Ramos (cell line): ENCODE measurements around the gene PRDX6.

Experiments
- in situ Hi-C: fragments of 300-500 bp; cut with MboI; formaldehyde crosslinking; loops from one replicate; pipeline ENCODE4 v1.14.3; 2022; ENCODE audit warnings: low sequenced_read_pairs; ENCODE audit not compliant: unreplicated experiment

The PRDX6 gene

GRCh38 chr1:173477286-173478093, at the start of gene PRDX6:
Gene PRDX6 (plus strand): TSS chr1:173477335. CDS start chr1:173477398, 63 bp downstream.
- in situ Hi-C loops = no loop called here

- in situ Hi-C loops = loop anchor here (10.0 kb wide), 1 partner anchor 385 kb away; no protein-coding TSS in a partner anchor
Measured at GRCh38 chr1:173429471-173430402, 47.4 kb upstream of the PRDX6 start.

GRCh38 chr1:173430677-173431303, 46.3 kb upstream of the PRDX6 start:
- in situ Hi-C loops = loop anchor here (10.0 kb wide), 1 partner anchor 384 kb away; no protein-coding TSS in a partner anchor

GRCh38 chr1:173431304-173432045, 45.7 kb upstream of the PRDX6 start:
- in situ Hi-C loops = loop anchor here (10.0 kb wide), 1 partner anchor 383 kb away; no protein-coding TSS in a partner anchor

DNA sequence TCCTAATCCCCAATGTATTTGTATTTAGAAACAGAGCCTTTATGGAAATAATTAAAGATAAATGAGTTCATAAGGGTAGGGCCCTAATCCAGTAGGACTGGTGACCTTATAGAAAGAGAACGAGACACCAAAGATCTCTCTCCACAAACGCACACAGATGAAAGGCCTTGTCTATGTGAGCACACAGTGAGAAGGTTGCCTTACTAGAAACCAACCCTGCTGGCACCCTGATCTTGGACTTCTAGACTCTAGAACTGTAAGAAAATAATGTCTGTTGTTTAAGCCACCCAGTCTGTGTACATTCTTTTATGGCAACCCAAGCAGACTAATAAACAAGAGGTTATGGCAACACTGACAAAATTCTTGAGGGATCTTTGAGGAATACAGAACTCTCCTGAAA, 44.8 kb upstream of the PRDX6 start:
- in situ Hi-C loops = loop anchor here (10.0 kb wide), 1 partner anchor 382 kb away; no protein-coding TSS in a partner anchor

DNA sequence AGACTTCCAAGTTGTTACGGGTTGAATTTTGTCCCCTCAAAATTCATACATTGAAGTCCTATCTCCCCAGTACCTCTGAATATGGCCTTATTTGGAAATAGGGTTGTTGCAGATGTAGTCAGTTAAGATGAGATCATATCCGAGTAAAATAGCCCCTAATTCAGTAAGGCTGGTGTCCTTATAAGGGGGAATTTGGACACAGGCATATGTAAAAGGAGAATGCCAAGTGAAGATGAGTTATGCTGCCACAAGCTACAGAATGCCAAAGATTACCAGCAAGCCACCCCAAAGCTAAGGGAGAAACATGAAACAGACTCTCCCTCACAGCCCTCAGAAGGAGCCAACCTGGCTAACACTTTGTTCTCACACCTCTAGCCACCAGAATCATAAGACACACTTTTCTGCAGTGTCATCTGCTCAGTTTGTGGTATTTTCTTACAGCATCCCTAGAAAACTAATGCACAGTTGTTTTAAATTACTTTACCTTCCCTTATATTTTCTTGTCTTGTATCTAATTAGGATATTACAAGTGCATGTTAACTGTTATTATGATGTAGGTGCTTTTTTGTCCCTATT, 43.3 kb upstream of the PRDX6 start:
- in situ Hi-C loops = loop anchor here (10.0 kb wide), 1 partner anchor 381 kb away; no protein-coding TSS in a partner anchor

GRCh38 chr1:173436841-173437428, 40.2 kb upstream of the PRDX6 start:
- in situ Hi-C loops = loop anchor here (10.0 kb wide), 1 partner anchor 378 kb away; no protein-coding TSS in a partner anchor

- in situ Hi-C loops = loop anchor here (10.0 kb wide), 1 partner anchor 376 kb away; no protein-coding TSS in a partner anchor
Measured at GRCh38 chr1:173438675-173439074, 38.5 kb upstream of the PRDX6 start.

GRCh38 chr1:173440430-173440829, 36.7 kb upstream of the PRDX6 start:
- in situ Hi-C loops = no loop called here

- in situ Hi-C loops = no loop called here
Measured at GRCh38 chr1:173444757-173445156, 32.4 kb upstream of the PRDX6 start.

GRCh38 chr1:173445164-173445563, 32.0 kb upstream of the PRDX6 start:
- in situ Hi-C loops = no loop called here

GRCh38 chr1:173445656-173446055, 31.5 kb upstream of the PRDX6 start:
- in situ Hi-C loops = no loop called here

GRCh38 chr1:173447224-173447623, 29.9 kb upstream of the PRDX6 start:
- in situ Hi-C loops = no loop called here

DNA sequence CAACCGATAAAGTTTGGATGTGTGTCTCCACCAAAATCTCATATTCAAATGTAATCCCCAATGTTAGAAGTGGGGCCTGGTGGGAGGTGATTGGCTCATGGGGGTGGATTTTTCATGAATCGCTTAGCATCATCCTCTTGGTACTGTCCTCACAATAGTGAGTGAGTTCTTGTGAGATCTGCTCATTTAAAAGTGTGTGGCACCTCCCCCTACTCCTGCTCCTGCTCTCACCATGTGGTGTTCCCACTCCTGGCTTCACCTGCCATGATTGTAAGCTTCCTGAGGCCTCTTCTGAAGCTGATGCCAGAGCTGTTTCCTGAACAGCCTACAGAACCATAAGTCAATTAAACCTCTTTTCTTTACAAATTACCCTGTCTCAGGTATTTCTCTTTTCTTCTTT, 28.2 kb upstream of the PRDX6 start:
- in situ Hi-C loops = no loop called here

- in situ Hi-C loops = no loop called here
Measured at GRCh38 chr1:173451981-173452380, 25.2 kb upstream of the PRDX6 start.

DNA sequence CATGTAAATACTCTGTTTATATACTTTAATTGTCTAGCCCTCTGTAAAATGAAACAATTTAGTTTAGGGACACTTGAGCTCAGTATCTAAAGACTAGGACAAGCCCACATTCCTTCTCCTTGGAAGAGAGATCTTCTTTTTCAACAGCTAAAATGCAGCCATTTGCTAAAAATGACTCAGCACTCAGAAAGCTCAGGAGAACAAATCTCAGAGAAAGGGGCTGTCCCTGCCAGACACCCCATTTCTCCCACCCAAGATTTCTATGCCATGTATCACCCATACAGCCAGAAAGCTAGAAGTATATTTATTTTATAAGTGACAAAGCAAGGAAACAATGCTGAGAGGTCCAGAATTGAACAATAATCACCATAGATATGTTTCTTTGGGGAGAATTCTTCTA, 23.2 kb upstream of the PRDX6 start:
- in situ Hi-C loops = no loop called here

DNA sequence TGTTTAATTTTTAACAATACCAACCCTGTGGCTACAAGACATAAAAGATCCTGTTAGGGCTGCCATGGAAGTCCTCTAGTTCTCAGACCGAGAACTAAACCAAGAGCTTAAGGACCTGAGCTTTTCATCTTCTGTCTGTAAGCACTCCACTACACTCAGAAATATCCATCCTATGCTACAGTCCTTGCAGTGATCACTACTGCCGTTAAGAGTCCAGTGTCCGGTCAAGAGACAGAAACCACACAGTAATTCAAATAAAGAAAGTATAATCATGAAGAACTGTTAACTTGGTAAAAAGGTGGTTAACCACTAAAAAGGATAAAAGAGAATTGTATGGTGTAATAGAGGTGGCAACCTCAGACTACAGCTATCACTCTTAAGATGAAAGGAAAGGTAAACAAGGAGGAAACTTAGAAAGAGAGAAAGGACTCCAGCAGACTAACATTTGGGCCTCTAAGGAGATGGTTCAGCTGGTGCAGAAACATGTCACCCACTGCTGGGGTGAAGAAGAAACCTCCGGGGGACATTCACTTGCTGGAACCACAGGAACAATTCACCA, 22.1 kb upstream of the PRDX6 start:
- in situ Hi-C loops = no loop called here

DNA sequence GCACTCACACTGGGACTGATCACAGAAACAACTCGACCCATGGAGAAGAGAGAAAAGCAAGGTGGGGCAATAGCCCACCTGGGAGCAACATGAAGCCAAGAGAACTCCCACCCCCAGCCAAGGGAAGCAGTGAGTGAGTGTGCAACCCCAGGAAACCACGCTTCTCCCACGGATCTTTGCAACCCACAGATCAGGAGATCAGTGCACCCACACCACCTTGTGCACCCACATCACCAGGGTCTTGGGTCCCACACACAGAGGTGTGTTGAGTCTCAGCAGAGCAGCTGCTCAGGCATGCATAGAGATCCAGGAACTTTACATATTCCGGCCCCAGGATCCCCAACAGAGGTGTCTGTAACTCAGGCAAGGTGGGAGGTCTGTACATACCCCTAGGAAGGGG, 17.2 kb upstream of the PRDX6 start:
- in situ Hi-C loops = no loop called here
